Heart left ventricle (tissue), 13 donors: ENCODE results near the gene ATP5PB.

Source experiments
- POLR2A ChIP-seq, 2 donors: fragments of 450-650 bp; IDR thresholded peaks; one replicate each; pipeline ENCODE4 v1.6.1; 2017; ENCODE audit warnings: antibody characterized with exemption in 2 of 2, mild to moderate bottlenecking in 2 of 2, moderate library complexity in 2 of 2
- TF ChIP-seq, protein P1 (sequence below), 12 donors: fragments of 200-600 bp; sonication (generic) in 4 of 12; IDR thresholded peaks; one replicate each; pipeline versions ENCODE4 v1.5.0 to v1.8.0; 2018 to 2022; ENCODE audit warnings: antibody characterized with exemption in 12 of 12, mild to moderate bottlenecking in 5 of 12
- donor health status: ischemic (EF 13 %, LVEDD 7.1; RV severe dilation, severe dysfunction).
- donor health status: DM: no; HTN: yes; CAD: no.
- donor health status: DM: no; HTN: no; CAD: no.
- donor health status: ischemic (EF 25% LVEDD 6.9; RV normal size, moderate dysfunction).
- donor health status: ischemic (EF 25% LVEDD 5.7; RV mildly dilated, moderate dysfunction).
- donor health status: ischemic (EF 35%, LVEDD 5.7; RV mildly dilated, moderate dysfunction).
- donor health status: nonischemic (EF 11% LVEDD 7.7; RV severe dilation, severe dysfunction).
- donor health status: DM: yes; HTN: yes; CAD: no.
- donor health status: PGD.
- donor health status: ischemic (EF 29% LVEDD 5.4; RV normal size, mild dysfunction).
- donor health status: nonischemic (EF 23%, LVEDD 6.1; RV moderate dilation, normal function).

DNA sequence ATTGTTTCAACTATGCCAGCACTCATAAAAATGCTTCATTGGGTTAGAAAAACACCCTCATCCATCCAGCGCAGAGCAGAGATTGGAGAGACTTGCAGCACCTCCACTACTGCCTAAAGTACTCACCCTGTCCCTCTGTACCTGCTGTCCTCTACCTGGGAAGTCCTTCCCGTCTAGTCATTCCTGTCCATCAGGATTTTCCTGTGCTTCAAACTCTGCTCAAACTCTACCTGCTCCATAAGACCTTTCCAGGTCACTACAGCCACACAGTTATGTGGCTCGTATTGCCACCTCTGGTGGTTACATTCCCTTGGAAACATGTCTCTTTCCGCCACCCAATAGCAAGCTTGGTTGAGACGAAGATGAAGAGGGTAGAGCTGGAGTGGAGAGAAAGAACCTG is 28.9 kb upstream of the ATP5PB start:
- TF ChIP-seq, protein P1, sequence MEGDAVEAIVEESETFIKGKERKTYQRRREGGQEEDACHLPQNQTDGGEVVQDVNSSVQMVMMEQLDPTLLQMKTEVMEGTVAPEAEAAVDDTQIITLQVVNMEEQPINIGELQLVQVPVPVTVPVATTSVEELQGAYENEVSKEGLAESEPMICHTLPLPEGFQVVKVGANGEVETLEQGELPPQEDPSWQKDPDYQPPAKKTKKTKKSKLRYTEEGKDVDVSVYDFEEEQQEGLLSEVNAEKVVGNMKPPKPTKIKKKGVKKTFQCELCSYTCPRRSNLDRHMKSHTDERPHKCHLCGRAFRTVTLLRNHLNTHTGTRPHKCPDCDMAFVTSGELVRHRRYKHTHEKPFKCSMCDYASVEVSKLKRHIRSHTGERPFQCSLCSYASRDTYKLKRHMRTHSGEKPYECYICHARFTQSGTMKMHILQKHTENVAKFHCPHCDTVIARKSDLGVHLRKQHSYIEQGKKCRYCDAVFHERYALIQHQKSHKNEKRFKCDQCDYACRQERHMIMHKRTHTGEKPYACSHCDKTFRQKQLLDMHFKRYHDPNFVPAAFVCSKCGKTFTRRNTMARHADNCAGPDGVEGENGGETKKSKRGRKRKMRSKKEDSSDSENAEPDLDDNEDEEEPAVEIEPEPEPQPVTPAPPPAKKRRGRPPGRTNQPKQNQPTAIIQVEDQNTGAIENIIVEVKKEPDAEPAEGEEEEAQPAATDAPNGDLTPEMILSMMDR (IDR thresholded peaks at IDR 0.05), result no peak
- no peak for TF ChIP-seq POLR2A (IDR thresholded peaks at IDR 0.05)
